IMR-90 (cell line): ENCODE data around the gene GBX2. TPM values are rescaled to one million over a fixed set of nuclear protein-coding genes. Genes with fewer than 3 reads are reported as not detected.
A peak's percentile ranks its signal among the peaks of the same experiment; 100 is the strongest.

Experiments
- ATAC-seq: fragments of 200-7000 bp; cut with Tn5 transposase; 2 replicates; pipeline ENCODE4 v1.9.1; 2020; ENCODE audit warnings: low read depth, mild to moderate bottlenecking, moderate library complexity
- BruUV-seq: library from RNA; stranded (reverse); fragments of 400-500 nt; replicated peaks from 2 replicates; lab custom pipeline; 2021; lab: Mats Ljungman, UMichigan
- CTCF ChIA-PET: fragments of 300-600 bp; formaldehyde crosslinking; extraction: SDS; loops from one replicate; lab custom pipeline; 2021; ENCODE audit warnings: antibody characterized with exemption; lab: Yijun Ruan, JAX
- POLR2A ChIA-PET: fragments of 300-600 bp; sonication (Branson Sonifier 250); formaldehyde crosslinking; loops from one replicate; lab custom pipeline; 2022; ENCODE audit warnings: antibody characterized with exemption; ENCODE audit not compliant: unreplicated experiment; lab: Charles Lee
- DNase-seq: peaks from one replicate; pipeline ENCODE4 v3.0.0; 2013
- H2AFZ ChIP-seq: replicated peaks from 2 replicates; pipeline ENCODE3; 2013; ENCODE audit warnings: low read length, mild to moderate bottlenecking; ENCODE audit not compliant: poor library complexity
- H2AK5ac ChIP-seq: 2 replicates; pipeline ENCODE4 v1.6.1; 2013; ENCODE audit warnings: low read depth, low read length, inconsistent platforms
- H2AK9ac ChIP-seq: replicated peaks from 2 replicates; pipeline ENCODE3; 2013; ENCODE audit warnings: mild to moderate bottlenecking, low read depth, low read length, moderate library complexity; ENCODE audit not compliant: poor library complexity
- H2BK120ac ChIP-seq: 2 replicates; pipeline ENCODE4 v1.6.1; 2013; ENCODE audit warnings: low read depth, low read length, inconsistent platforms
- H2BK15ac ChIP-seq: 3 replicates; pipeline ENCODE4 v1.6.1; 2013; ENCODE audit warnings: low read depth, low read length, inconsistent platforms
- H2BK20ac ChIP-seq: 2 replicates; pipeline ENCODE4 v1.6.1; 2013; ENCODE audit warnings: low read depth, mild to moderate bottlenecking, inconsistent platforms, low read length, moderate library complexity
- H2BK5ac ChIP-seq: 2 replicates; pipeline ENCODE4 v1.6.1; 2013; ENCODE audit warnings: mild to moderate bottlenecking, low read depth, low read length, inconsistent platforms; ENCODE audit not compliant: poor library complexity, severe bottlenecking
- H3K14ac ChIP-seq: replicated peaks from 2 replicates; pipeline ENCODE4 v1.6.1; 2013; ENCODE audit warnings: low read depth, low read length, inconsistent platforms
- H3K18ac ChIP-seq: 2 replicates; pipeline ENCODE4 v1.6.1; 2013; ENCODE audit warnings: low read depth, low read length, control low read depth
- H3K23ac ChIP-seq: 2 replicates; pipeline ENCODE4 v1.6.1; 2013; ENCODE audit warnings: low read depth, low read length, inconsistent platforms
- H3K27ac ChIP-seq: 2 replicates; pipeline ENCODE4 v1.5.1; 2013; ENCODE audit warnings: mild to moderate bottlenecking, control low read depth, low read length; ENCODE audit not compliant: insufficient read depth
- H3K27me3 ChIP-seq: 2 replicates; pipeline ENCODE4 v1.6.1; 2013; ENCODE audit warnings: low read length; ENCODE audit not compliant: control insufficient read depth, insufficient read depth
- H3K36me3 ChIP-seq: 2 replicates; pipeline ENCODE4 v1.6.1; 2013; ENCODE audit warnings: low read length, mixed read lengths; ENCODE audit not compliant: control insufficient read depth, insufficient read depth
- H3K4ac ChIP-seq: 2 replicates; pipeline ENCODE4 v1.6.1; 2013; ENCODE audit warnings: low read depth, low read length, inconsistent platforms
- H3K4me1 ChIP-seq: 2 replicates; pipeline ENCODE4 v1.6.1; 2013; ENCODE audit warnings: low read length, mixed read lengths; ENCODE audit not compliant: control insufficient read depth, insufficient read depth
- H3K4me2 ChIP-seq: 2 replicates; pipeline ENCODE4 v1.6.1; 2013; ENCODE audit warnings: low read depth, mild to moderate bottlenecking, control low read depth, low read length, moderate library complexity
- H3K4me3 ChIP-seq: 2 replicates; pipeline ENCODE4 v1.5.1; 2013; ENCODE audit warnings: low read depth, mild to moderate bottlenecking, control low read depth, low read length, moderate library complexity; ENCODE audit not compliant: insufficient read depth
- H3K56ac ChIP-seq: 2 replicates; pipeline ENCODE4 v1.6.1; 2013; ENCODE audit warnings: low read length, inconsistent platforms; ENCODE audit not compliant: insufficient read depth; ENCODE audit errors: extremely low read depth
- H3K79me1 ChIP-seq, 2 experiments: 2 replicates each; pipeline ENCODE4 v1.6.1; 2013; ENCODE audit warnings: low read length in 2 of 2, inconsistent platforms in 1 of 2, low read depth in 1 of 2
- H3K9ac ChIP-seq: 2 replicates; pipeline ENCODE4 v1.6.1; 2013; ENCODE audit warnings: low read depth, low read length, control low read depth
- H3K9me1 ChIP-seq: 2 replicates; pipeline ENCODE4 v1.6.1; 2013; ENCODE audit warnings: low read length, inconsistent platforms; ENCODE audit not compliant: insufficient read depth
- H3K9me3 ChIP-seq: 2 replicates; pipeline ENCODE4 v1.6.1; 2013; ENCODE audit warnings: low read length; ENCODE audit not compliant: control insufficient read depth, insufficient read depth
- H4K20me1 ChIP-seq: 2 replicates; pipeline ENCODE4 v1.6.1; 2013; ENCODE audit warnings: low read length, inconsistent platforms; ENCODE audit not compliant: insufficient read depth
- H4K5ac ChIP-seq: 2 replicates; pipeline ENCODE4 v1.6.1; 2013; ENCODE audit warnings: mild to moderate bottlenecking, low read depth, low read length, control low read depth
- H4K8ac ChIP-seq, 2 experiments: 2 replicates each; pipeline ENCODE4 v1.6.1; 2013; ENCODE audit warnings: low read depth in 2 of 2, low read length in 2 of 2, control low read depth in 1 of 2, inconsistent platforms in 1 of 2
- H4K91ac ChIP-seq: 2 replicates; pipeline ENCODE4 v1.6.1; 2013; ENCODE audit warnings: low read depth, low read length, inconsistent platforms; ENCODE audit not compliant: insufficient read depth
- BHLHE40 ChIP-seq: fragments of 150-350 bp; IDR thresholded peaks from 2 replicates; pipeline ENCODE4 v1.6.1; 2016; ENCODE audit warnings: mild to moderate bottlenecking, low read depth, low read length
- CTCF ChIP-seq: conservative IDR thresholded peaks from 2 replicates; pipeline ENCODE4 v1.5.1; 2012; ENCODE audit warnings: mild to moderate bottlenecking, low read depth, low read length, improper control_type of control experiment
- RAD21 ChIP-seq: IDR thresholded peaks from 2 replicates; pipeline ENCODE4 v1.6.1; 2012; ENCODE audit warnings: low read length, improper control_type of control experiment
- SMC3 ChIP-seq: fragments of 150-350 bp; IDR thresholded peaks from 2 replicates; pipeline ENCODE4 v1.6.1; 2016; ENCODE audit warnings: low read depth, mild to moderate bottlenecking, antibody characterized with exemption, low read length, moderate library complexity
- WGBS, 2 experiments: methylation state at CpG; one replicate each; pipeline versions ENCODE4 v1.1.5 to v1.1.7; 2013; ENCODE audit warnings: missing lambda C conversion rate in 2 of 2; ENCODE audit not compliant: insufficient read length in 1 of 2; ENCODE audit errors: extremely low coverage in 2 of 2; 5-methylcytosine and 5-hydroxymethylcytosine counted together
- dilution Hi-C: fragments of 300-500 bp; cut with HindIII; formaldehyde crosslinking; loops from one replicate; pipeline ENCODE4 v1.14.3; 2018; ENCODE audit warnings: low sequenced_read_pairs; ENCODE audit not compliant: unreplicated experiment
- in situ Hi-C: fragments of 300-500 bp; cut with MboI; formaldehyde crosslinking; loops from 3 replicates; pipeline ENCODE4 v1.14.3; 2019; ENCODE audit warnings: low sequenced_read_pairs, inconsistent platforms, mixed read lengths
- intact Hi-C: fragments of 100-400 bp; cut with micrococcal nuclease; formaldehyde crosslinking; loops from 2 replicates; pipeline ENCODE4 v1.10.0; 2022
- polyA plus RNA-seq, 3 experiments: library from polyadenylated mRNA; depleted of rRNA; stranded (reverse); fragments of >200 nt; gene quantifications; 2 replicates each; pipeline ENCODE4 v1.2.3, GENCODE V29; 2012; ENCODE audit warnings: low replicate concordance in 1 of 3
- total RNA-seq: library from RNA; depleted of rRNA; stranded (reverse); fragments of >200 nt; gene quantifications from 2 replicates; pipeline ENCODE4 v1.2.3, GENCODE V29; 2012

Gene GBX2
- total and polyA plus RNA-seq, 2 of the 4 experiments (the other 2 are of a cell fraction), result 0.10 TPM; not detected in 1

- H4K20me1 ChIP-seq, result no peaks in the 10 kb centered on the region; the same call in none of the 2 replicates
- H3K27me3 ChIP-seq, result peaks cover 99% of the 10 kb centered on the region
- no peak overlapping the region for H2AK5ac ChIP-seq
- in situ Hi-C loops (loop anchor here (25.0 kb wide), 1 partner anchor 555 kb away; no protein-coding TSS in a partner anchor), dilution Hi-C loops (no loop called here), intact Hi-C loops (no loop called here)
- peak overlapping the region; percentile 72 for H3K4me2 ChIP-seq
- no TSS peak for BruUV-seq
- TF ChIP-seq SMC3, result 0 out of 2 replicates have a peak, but pooled peaks have one; percentile 19
- TF ChIP-seq BHLHE40, result no peak
- TF ChIP-seq CTCF, result peak; percentile 35
- peak; percentile 38 for TF ChIP-seq RAD21
- ChIA-PET POLR2A (no interaction called here), CTCF (no interaction called here)
- H3K14ac ChIP-seq, result no peak overlapping the region
- H2AFZ ChIP-seq, result peak overlapping the region; percentile 72
- peaks cover 17% of the 10 kb centered on the region; the same call in 1 of the 2 replicates for H3K9me3 ChIP-seq
- H2BK5ac ChIP-seq, result no peak overlapping the region
- ATAC-seq, result peak; percentile 69
- no peak overlapping the region for H2BK15ac ChIP-seq
- no peak overlapping the region for H3K9ac ChIP-seq
- H3K27ac ChIP-seq, result no peak overlapping the region
- H2AK9ac ChIP-seq, result peak overlapping the region; percentile 26
- DNase-seq, result peak; percentile 42
- H2BK20ac ChIP-seq, result no peak overlapping the region
- H3K56ac ChIP-seq, result no peak overlapping the region
- H4K91ac ChIP-seq, result no peak overlapping the region
- H3K4me3 ChIP-seq, result peak overlapping the region; percentile 31
- H3K18ac ChIP-seq, result no peak overlapping the region
- H3K36me3 ChIP-seq, result no peaks in the 10 kb centered on the region
- no peak overlapping the region for H3K23ac ChIP-seq
- H3K4me1 ChIP-seq, result peaks cover 2% of the 10 kb centered on the region; the same call in 1 of the 2 replicates
- no peak overlapping the region for H4K8ac ChIP-seq
- H3K4ac ChIP-seq, result no peak overlapping the region
- H3K9me1 ChIP-seq, result no peaks in the 10 kb centered on the region; the same call in 1 of the 2 replicates
- WGBS, 2 experiments, result 1% methylated on average over 33 of the region's 112 CpGs; no CpG with 5 or more reads in 1 of the 2 experiments
- no peak overlapping the region for H4K5ac ChIP-seq
- H3K79me1 ChIP-seq, result no peaks in the 10 kb centered on the region
- no peak overlapping the region for H2BK120ac ChIP-seq
Observed at GRCh38 chr2:236167297-236168109, 683 bp downstream of the GBX2 start.
